Femur (tissue), 1 donor: Measurements from ENCODE around the gene TMEM74B.

Source experiments
- DNase-seq: peaks from one replicate; pipeline ENCODE4 v3.0.0-alpha.2; 2017

The TMEM74B gene

GRCh38 chr20:1204576-1204975, 19.8 kb upstream of the TMEM74B start:
- DNase-seq: no peak

GRCh38 chr20:1204113-1204512, 19.3 kb upstream of the TMEM74B start:
- DNase-seq: no peak

GRCh38 chr20:1203630-1204029, 18.8 kb upstream of the TMEM74B start:
- DNase-seq: no peak

GRCh38 chr20:1202762-1203504, 18.2 kb upstream of the TMEM74B start, which contains the start of gene C20orf202:
TSS of gene C20orf202 (plus strand) at chr20:1203454. CDS start at chr20:1203586, 132 bp downstream.
- DNase-seq: no peak

- no peak for DNase-seq
These were observed 15.2 kb upstream of the TMEM74B start for GRCh38 chr20:1199964-1200363.

GRCh38 chr20:1199212-1199873, 14.6 kb upstream of the TMEM74B start:
- DNase-seq: no peak

- no peak for DNase-seq
These were observed 14.0 kb upstream of the TMEM74B start for GRCh38 chr20:1198751-1199150.

- DNase-seq: no peak
These were observed 13.0 kb upstream of the TMEM74B start for GRCh38 chr20:1197801-1198200.

- no peak for DNase-seq
These were observed 11.9 kb upstream of the TMEM74B start for GRCh38 chr20:1196634-1197033.

- no peak for DNase-seq
These were observed 10.4 kb upstream of the TMEM74B start for GRCh38 chr20:1195226-1195625.

- no peak for DNase-seq
These were observed 6.5 kb upstream of the TMEM74B start for GRCh38 chr20:1191299-1191698.

GRCh38 chr20:1190847-1191246, 6.1 kb upstream of the TMEM74B start:
- no peak for DNase-seq

GRCh38 chr20:1189827-1190226, 5.0 kb upstream of the TMEM74B start:
- no peak for DNase-seq

GRCh38 chr20:1188347-1188746, 3.6 kb upstream of the TMEM74B start:
- DNase-seq: no peak

- DNase-seq: no peak
These were observed 2.9 kb upstream of the TMEM74B start for GRCh38 chr20:1187605-1188171.

- DNase-seq: no peak
These were observed 1.7 kb upstream of the TMEM74B start for GRCh38 chr20:1186367-1186991.

GRCh38 chr20:1185790-1186334, 1.1 kb upstream of the TMEM74B start:
- peak; percentile 31 for DNase-seq

- DNase-seq: no peak
These were observed 548 bp upstream of the TMEM74B start for GRCh38 chr20:1185316-1185741.

- no peak for DNase-seq
These were observed 532 bp downstream of the TMEM74B start for GRCh38 chr20:1184260-1184637.

GRCh38 chr20:1183153-1183552, 1.6 kb downstream of the TMEM74B start:
- no peak for DNase-seq

- DNase-seq: no peak
These were observed 2.7 kb downstream of the TMEM74B start for GRCh38 chr20:1182106-1182505.

GRCh38 chr20:1180949-1181348, 3.8 kb downstream of the TMEM74B start:
- no peak for DNase-seq

- DNase-seq: no peak
These were observed 6.2 kb downstream of the TMEM74B start for GRCh38 chr20:1178623-1179022.
